ENCODE results near the gene RAD51B.

RAD51B gene

GRCh38 chr14:68364792-68365192 is 545.2 kb downstream of the RAD51B start:
- no peak overlapping the region for H3K4me3 ChIP-seq (ENCODE audit: low read length)
- no peaks in the 10 kb centered on the region for H3K79me2 ChIP-seq (ENCODE audit: low read length)
- no peak overlapping the region for H2AFZ ChIP-seq (ENCODE audit: low read length)
- no peaks in the 10 kb centered on the region for H3K36me3 ChIP-seq (replicated peaks; ENCODE audit: insufficient read depth, low read length)
- H3K9me3 ChIP-seq (replicated peaks; ENCODE audit: insufficient read depth, low read length) = no peaks in the 10 kb centered on the region
- H3K4me2 ChIP-seq (ENCODE audit: low read depth, low read length) = no peak overlapping the region
- no peak overlapping the region for H3K9ac ChIP-seq (ENCODE audit: low read length)
- H3K9me2 ChIP-seq (replicated peaks; ENCODE audit: insufficient read depth, low read length) = no peaks in the 10 kb centered on the region
- no peak for DNase-seq
- H4K20me1 ChIP-seq (ENCODE audit: insufficient read depth, low read length) = no peaks in the 10 kb centered on the region
- no peaks in the 10 kb centered on the region for H3K27me3 ChIP-seq (replicated peaks; ENCODE audit: insufficient read depth, low read length)
- H3K4me1 ChIP-seq (ENCODE audit: low read length) = no peaks in the 10 kb centered on the region
- H3F3A ChIP-seq (ENCODE audit: insufficient read depth, low read length) = no peaks in the 10 kb centered on the region
- TF ChIP-seq CTCF (IDR thresholded peaks at IDR 0.05; ENCODE audit: low read length) (no peak), EZH2 (optimal IDR thresholded peaks at IDR 0.05; ENCODE audit: low read depth, low read length) (no peak)
- H3K27ac ChIP-seq (ENCODE audit: low read length) = no peak overlapping the region

GRCh38 chr14:68365228-68365627 is 545.6 kb downstream of the RAD51B start:
- no peak for TF ChIP-seq EZH2phosphoT487 (IDR thresholded peaks at IDR 0.05; ENCODE audit: low read length)
- no peak for TF ChIP-seq EZH2 (optimal IDR thresholded peaks at IDR 0.05; ENCODE audit: low read depth, low read length)
- no peak for TF ChIP-seq CTCF (IDR thresholded peaks at IDR 0.05; ENCODE audit: low read length)

GRCh38 chr14:68366656-68367055 is 547.1 kb downstream of the RAD51B start:
- no peak overlapping the region for H2AFZ ChIP-seq (ENCODE audit: low read length)
- H3K9me2 ChIP-seq (replicated peaks; ENCODE audit: insufficient read depth, low read length) = no peaks in the 10 kb centered on the region
- DNase-seq = no peak
- no peak overlapping the region for H3K27ac ChIP-seq (ENCODE audit: low read length)
- H3F3A ChIP-seq (ENCODE audit: insufficient read depth, low read length) = no peaks in the 10 kb centered on the region
- TF ChIP-seq EZH2 (optimal IDR thresholded peaks at IDR 0.05; ENCODE audit: low read depth, low read length) = no peak
- no peak for TF ChIP-seq EZH2phosphoT487 (IDR thresholded peaks at IDR 0.05; ENCODE audit: low read length)
- no peak for TF ChIP-seq CTCF (IDR thresholded peaks at IDR 0.05; ENCODE audit: low read length)
- no peaks in the 10 kb centered on the region for H3K36me3 ChIP-seq (replicated peaks; ENCODE audit: insufficient read depth, low read length)
- H3K9me3 ChIP-seq (replicated peaks; ENCODE audit: insufficient read depth, low read length) = no peaks in the 10 kb centered on the region
- H3K4me2 ChIP-seq (ENCODE audit: low read depth, low read length) = no peak overlapping the region
- no peak overlapping the region for H3K4me3 ChIP-seq (ENCODE audit: low read length)
- H3K27me3 ChIP-seq (replicated peaks; ENCODE audit: insufficient read depth, low read length) = no peaks in the 10 kb centered on the region
- no peaks in the 10 kb centered on the region for H3K4me1 ChIP-seq (ENCODE audit: low read length)
- no peaks in the 10 kb centered on the region for H3K79me2 ChIP-seq (ENCODE audit: low read length)
- H3K9ac ChIP-seq (ENCODE audit: low read length) = no peak overlapping the region
- no peaks in the 10 kb centered on the region for H4K20me1 ChIP-seq (ENCODE audit: insufficient read depth, low read length)

More at GRCh38 chr14:68365228-68365627, 545.6 kb downstream of the RAD51B start:
- Histone ChIP-seq H3K4me1 (ENCODE audit: low read length) (no peaks in the 10 kb centered on the region), H3K9me2 (replicated peaks; ENCODE audit: insufficient read depth, low read length) (no peaks in the 10 kb centered on the region), H3K27me3 (replicated peaks; ENCODE audit: insufficient read depth, low read length) (no peaks in the 10 kb centered on the region), H3F3A (ENCODE audit: insufficient read depth, low read length) (no peaks in the 10 kb centered on the region), H3K4me2 (ENCODE audit: low read depth, low read length) (no peak overlapping the region), H3K9ac (ENCODE audit: low read length) (no peak overlapping the region), H3K9me3 (replicated peaks; ENCODE audit: insufficient read depth, low read length) (no peaks in the 10 kb centered on the region), H4K20me1 (ENCODE audit: insufficient read depth, low read length) (no peaks in the 10 kb centered on the region), H3K4me3 (ENCODE audit: low read length) (no peak overlapping the region), H3K27ac (ENCODE audit: low read length) (no peak overlapping the region), H2AFZ (ENCODE audit: low read length) (no peak overlapping the region), H3K36me3 (replicated peaks; ENCODE audit: insufficient read depth, low read length) (no peaks in the 10 kb centered on the region), H3K79me2 (ENCODE audit: low read length) (no peaks in the 10 kb centered on the region)
- no peak for DNase-seq
